Progenitor cell of endocrine pancreas (in vitro differentiated cells): ENCODE data around the gene C14orf39. TPM values are rescaled to one million over a fixed set of nuclear protein-coding genes. Genes with fewer than 3 reads are reported as not detected.

Experiments used
- DNase-seq: peaks from one replicate; pipeline ENCODE4 v3.0.0; 2021; ENCODE audit warnings: low spot score; ENCODE audit not compliant: unreplicated experiment
- H3K27ac Mint-ChIP-seq: 2 replicates; pipeline ENCODE4 v1.8.0; 2021; ENCODE audit warnings: mild to moderate bottlenecking, moderate library complexity, mixed read lengths
- H3K27me3 Mint-ChIP-seq: 2 replicates; pipeline ENCODE4 v1.8.0; 2021; ENCODE audit warnings: mixed read lengths
- H3K36me3 Mint-ChIP-seq: 2 replicates; pipeline ENCODE4 v1.8.0; 2022; ENCODE audit warnings: mixed read lengths; ENCODE audit not compliant: insufficient read depth
- H3K4me1 Mint-ChIP-seq: 2 replicates; pipeline ENCODE4 v1.8.0; 2021; ENCODE audit warnings: low read depth, mixed read lengths
- H3K4me3 Mint-ChIP-seq: 2 replicates; pipeline ENCODE4 v1.8.0; 2021; ENCODE audit warnings: low read depth, mild to moderate bottlenecking, moderate library complexity, mixed read lengths
- H3K9me3 Mint-ChIP-seq: 2 replicates; pipeline ENCODE4 v1.8.0; 2021; ENCODE audit warnings: low read depth, mixed read lengths
- CTCF ChIP-seq: fragments of 200-600 bp; sonication (generic); IDR thresholded peaks from one replicate; pipeline ENCODE4 v1.5.0; 2021; ENCODE audit warnings: antibody characterized with exemption, mild to moderate bottlenecking; ENCODE audit not compliant: unreplicated experiment
- total RNA-seq: library from RNA; stranded (reverse); gene quantifications from 2 replicates; pipeline ENCODE4 v1.2.1, GENCODE V29; 2021

Gene C14orf39
- total RNA-seq, 1 donor from 2014 or later = 1.4 TPM

GRCh38 chr14:60509438-60510253 is 23.8 kb upstream of the C14orf39 start:
- DNase-seq = no peak
- no peaks in the 10 kb centered on the region for H3K9me3 Mint-ChIP-seq
- H3K27ac Mint-ChIP-seq = peak overlapping the region; percentile 52
- no peaks in the 10 kb centered on the region for H3K36me3 Mint-ChIP-seq
- H3K27me3 Mint-ChIP-seq = peaks cover 98% of the 10 kb centered on the region
- H3K4me3 Mint-ChIP-seq = no peak overlapping the region
- no peak for TF ChIP-seq CTCF
- H3K4me1 Mint-ChIP-seq = peaks cover 1% of the 10 kb centered on the region

GRCh38 chr14:60508707-60509437 is 23.0 kb upstream of the C14orf39 start, which contains the start of gene SIX6:
TSS of gene SIX6 (plus strand) at chr14:60509146. CDS start at chr14:60509399, 253 bp downstream.
- H3K27ac Mint-ChIP-seq = peak within 1 kb of the TSS; percentile 52
- H3K4me3 Mint-ChIP-seq = no peak within 1 kb of the TSS
- peak; percentile 45 for DNase-seq

GRCh38 chr14:60508363-60508706 is 22.5 kb upstream of the C14orf39 start:
- H3K4me1 Mint-ChIP-seq = no peaks in the 10 kb centered on the region
- no peak for TF ChIP-seq CTCF
- no peak overlapping the region for H3K4me3 Mint-ChIP-seq
- no peak for DNase-seq
- peaks cover 98% of the 10 kb centered on the region for H3K27me3 Mint-ChIP-seq
- H3K9me3 Mint-ChIP-seq = no peaks in the 10 kb centered on the region
- no peaks in the 10 kb centered on the region for H3K36me3 Mint-ChIP-seq
- H3K27ac Mint-ChIP-seq = no peak overlapping the region

More at GRCh38 chr14:60508707-60509437, 23.0 kb upstream of the C14orf39 start, which contains the start of gene SIX6:
- H3K27me3 Mint-ChIP-seq = peaks cover 98% of the 10 kb centered on the region
- H3K36me3 Mint-ChIP-seq = no peaks in the 10 kb centered on the region
- H3K4me1 Mint-ChIP-seq = no peaks in the 10 kb centered on the region
- H3K9me3 Mint-ChIP-seq = no peaks in the 10 kb centered on the region
- TF ChIP-seq CTCF = peak; percentile 3

- Mint-ChIP-seq H3K27ac (peak overlapping the region; percentile 45), H3K9me3 (no peaks in the 10 kb centered on the region), H3K4me1 (no peaks in the 10 kb centered on the region)
Measured at GRCh38 chr14:60506985-60507829, 21.3 kb upstream of the C14orf39 start.

More at GRCh38 chr14:60506985-60507829, 21.3 kb upstream of the C14orf39 start:
- no peak for DNase-seq
- Mint-ChIP-seq H3K4me3 (no peak overlapping the region), H3K27me3 (peaks cover 99% of the 10 kb centered on the region), H3K36me3 (no peaks in the 10 kb centered on the region)
- no peak for TF ChIP-seq CTCF
